SK-N-SH (cell line): ENCODE data around the gene MPC2. TPM values are rescaled to one million over a fixed set of nuclear protein-coding genes. Genes with fewer than 3 reads are reported as not detected.

Experiments used
- CTCF ChIA-PET: fragments of 300-600, 350-600 bp; formaldehyde crosslinking; extraction: SDS; loops from one replicate; lab custom pipeline; 2021; lab: Yijun Ruan, JAX
- POLR2A ChIA-PET: fragments of 350-600 bp; sonication (Branson Sonifier 250); formaldehyde crosslinking; extraction: SDS; loops from one replicate; lab custom pipeline; 2020; ENCODE audit warnings: antibody characterized with exemption, inconsistent platforms; lab: Yijun Ruan, JAX
- DNase-seq: peaks from one replicate; pipeline ENCODE4 v3.0.0; 2012
- H2AFZ ChIP-seq: fragments of 200-600 bp; sonication (generic); 2 replicates; pipeline ENCODE4 v1.8.1; 2016; ENCODE audit warnings: antibody characterized with exemption, mild to moderate bottlenecking, low read depth
- H3F3A ChIP-seq: fragments of 200-600 bp; sonication (generic); replicated peaks from 2 replicates; pipeline ENCODE3; 2016; ENCODE audit warnings: antibody characterized with exemption, mild to moderate bottlenecking; ENCODE audit not compliant: insufficient read depth
- H3K27ac ChIP-seq, 2 experiments: fragments of 200-500 bp in 1 of 2; fragments of 200-600 bp in 1 of 2; sonication (Bioruptor generic) in 1 of 2; sonication (generic), shearing (Covaris generic) in 1 of 2; 2 replicates each; pipeline versions ENCODE4 v1.5.1 to v1.6.1; 2014 to 2016; ENCODE audit warnings: low read depth in 2 of 2, inconsistent platforms in 1 of 2, low read length in 1 of 2, mild to moderate bottlenecking in 1 of 2, mixed read lengths in 1 of 2
- H3K27me3 ChIP-seq: fragments of 200-600 bp; sonication (generic), shearing (Covaris generic); 2 replicates; pipeline ENCODE4 v1.6.1; 2016; ENCODE audit warnings: mixed run types; ENCODE audit not compliant: insufficient read depth
- H3K36me3 ChIP-seq, 2 experiments: fragments of 200-500 bp in 1 of 2; fragments of 200-600 bp in 1 of 2; sonication (Bioruptor generic) in 1 of 2; sonication (generic) in 1 of 2; replicated peaks in 1 of 2; 2 replicates each; pipeline versions ENCODE3 to v1.5.1; 2014 to 2016; ENCODE audit warnings: low read length in 1 of 2, mild to moderate bottlenecking in 1 of 2; ENCODE audit not compliant: insufficient read depth in 2 of 2, control insufficient read depth in 1 of 2
- H3K4me1 ChIP-seq, 2 experiments: fragments of 200-500 bp in 1 of 2; fragments of 200-600 bp in 1 of 2; sonication (Bioruptor generic) in 1 of 2; sonication (generic), shearing (Covaris generic) in 1 of 2; 2 replicates each; pipeline versions ENCODE4 v1.5.1 to v1.6.1; 2014 to 2016; ENCODE audit warnings: low read depth in 1 of 2, low read length in 1 of 2, mixed run types in 1 of 2; ENCODE audit not compliant: insufficient read depth in 2 of 2, control insufficient read depth in 1 of 2
- H3K4me2 ChIP-seq: fragments of 200-600 bp; sonication (generic), shearing (Covaris generic); 2 replicates; pipeline ENCODE4 v1.6.1; 2017; ENCODE audit warnings: mixed run types
- H3K4me3 ChIP-seq, 2 experiments: fragments of 200-500 bp in 1 of 2; fragments of 200-600 bp in 1 of 2; sonication (Bioruptor generic) in 1 of 2; sonication (generic), shearing (Covaris generic) in 1 of 2; 2 replicates each; pipeline versions ENCODE4 v1.5.1 to v1.8.1; 2014 to 2016; ENCODE audit warnings: low read depth in 2 of 2, inconsistent platforms in 1 of 2, low read length in 1 of 2, mild to moderate bottlenecking in 1 of 2, mixed read lengths in 1 of 2, moderate library complexity in 1 of 2
- H3K79me2 ChIP-seq: fragments of 200-600 bp; sonication (generic); 2 replicates; pipeline ENCODE4 v1.8.1; 2017; ENCODE audit warnings: mild to moderate bottlenecking; ENCODE audit not compliant: insufficient read depth
- H3K9ac ChIP-seq: fragments of 200-600 bp; sonication (generic); 2 replicates; pipeline ENCODE4 v1.6.1; 2017; ENCODE audit warnings: mixed run types
- H3K9me2 ChIP-seq: fragments of 200-600 bp; sonication (generic); 2 replicates; pipeline ENCODE4 v1.6.1; 2017; ENCODE audit warnings: mixed run types
- H3K9me3 ChIP-seq: fragments of 200-600 bp; sonication (generic); 2 replicates; pipeline ENCODE4 v1.6.1; 2017; ENCODE audit warnings: mixed run types, mild to moderate bottlenecking, moderate library complexity
- H4K20me1 ChIP-seq: fragments of 200-600 bp; sonication (generic); 2 replicates; pipeline ENCODE4 v1.6.1; 2017; ENCODE audit warnings: mild to moderate bottlenecking, mixed run types; ENCODE audit not compliant: insufficient read depth
- CTCF ChIP-seq: fragments of 200-600 bp; sonication (generic); IDR thresholded peaks from 2 replicates; pipeline ENCODE4 v1.6.1; 2017; ENCODE audit warnings: antibody characterized with exemption, mild to moderate bottlenecking, moderate library complexity
- ELF1 ChIP-seq: IDR thresholded peaks from 2 replicates; pipeline ENCODE4 v1.4.0; 2012
- EP300 ChIP-seq, 2 experiments: IDR thresholded peaks; 2 replicates each; pipeline versions ENCODE4 v1.4.0 to v1.6.1; 2012; ENCODE audit warnings: borderline replicate concordance in 1 of 2, low read depth in 1 of 2, low read length in 1 of 2
- EZH2phosphoT487 ChIP-seq: fragments of 200-600 bp; sonication (generic); IDR thresholded peaks from 2 replicates; pipeline ENCODE4 v1.6.1; 2017; ENCODE audit warnings: low read depth, mixed run types, mild to moderate bottlenecking, antibody characterized with exemption, moderate library complexity, borderline replicate concordance
- GABPA ChIP-seq: IDR thresholded peaks from 2 replicates; pipeline ENCODE4 v1.4.0; 2012; ENCODE audit warnings: low read depth, mild to moderate bottlenecking
- GATA2 ChIP-seq: sonication (generic); formaldehyde crosslinking; IDR thresholded peaks from 2 replicates; pipeline ENCODE4 v1.5.0; 2020; ENCODE audit warnings: mild to moderate bottlenecking, missing genetic modification reagents
- JUND ChIP-seq: IDR thresholded peaks from 2 replicates; pipeline ENCODE4 v1.4.0; 2012
- MXI1 ChIP-seq: IDR thresholded peaks from 2 replicates; pipeline ENCODE4 v1.6.1; 2012; ENCODE audit warnings: mild to moderate bottlenecking, low read depth, low read length, improper control_type of control experiment
- NRF1 ChIP-seq: IDR thresholded peaks from 2 replicates; pipeline ENCODE4 v1.6.1; 2012; ENCODE audit warnings: low read depth, mild to moderate bottlenecking, low read length
- RAD21 ChIP-seq: IDR thresholded peaks from 2 replicates; pipeline ENCODE4 v1.6.1; 2012; ENCODE audit warnings: mild to moderate bottlenecking, low read length
- RFX5 ChIP-seq: IDR thresholded peaks from 2 replicates; pipeline ENCODE4 v1.6.1; 2012; ENCODE audit warnings: mild to moderate bottlenecking, improper control_type of control experiment, low read length
- RXRA ChIP-seq: IDR thresholded peaks from 2 replicates; pipeline ENCODE4 v1.4.0; 2012; ENCODE audit warnings: low read depth, mild to moderate bottlenecking, borderline replicate concordance
- SIN3A ChIP-seq: IDR thresholded peaks from 2 replicates; pipeline ENCODE4 v1.6.1; 2012; ENCODE audit warnings: low read depth, mild to moderate bottlenecking, low read length, moderate library complexity, borderline replicate concordance
- SMC3 ChIP-seq: IDR thresholded peaks from 2 replicates; pipeline ENCODE4 v1.6.1; 2012; ENCODE audit warnings: low read depth, low read length, improper control_type of control experiment
- ZBTB33 ChIP-seq: IDR thresholded peaks from 2 replicates; pipeline ENCODE4 v1.4.0; 2012; ENCODE audit warnings: low read depth, borderline replicate concordance
- WGBS: methylation state at CpG from one replicate; pipeline ENCODE4 v1.1.6; 2017; ENCODE audit warnings: low lambda C conversion rate; 5-methylcytosine and 5-hydroxymethylcytosine counted together
- polyA plus RNA-seq, 3 experiments: library from polyadenylated mRNA; depleted of rRNA; stranded (reverse); fragments of >200 nt; gene quantifications; 2 replicates each; pipeline ENCODE4 v1.2.3, GENCODE V29; 2012
- TF ChIP-seq, protein P1 (sequence below): fragments of 150-350 bp; IDR thresholded peaks from 2 replicates; pipeline ENCODE4 v1.6.1; 2016; ENCODE audit warnings: mild to moderate bottlenecking, low read depth, low read length
- TF ChIP-seq, protein P2 (sequence below): IDR thresholded peaks from 2 replicates; pipeline ENCODE4 v1.6.1; 2012; ENCODE audit warnings: mild to moderate bottlenecking, low read depth, low read length, moderate library complexity
- TF ChIP-seq, protein P3 (sequence below): IDR thresholded peaks from 2 replicates; pipeline ENCODE4 v1.4.0; 2012; ENCODE audit warnings: low read depth, borderline replicate concordance

The MPC2 gene
- polyA plus RNA-seq, 1 of the 3 experiments (the other 2 are of a cell fraction) = 15.9 TPM

DNA sequence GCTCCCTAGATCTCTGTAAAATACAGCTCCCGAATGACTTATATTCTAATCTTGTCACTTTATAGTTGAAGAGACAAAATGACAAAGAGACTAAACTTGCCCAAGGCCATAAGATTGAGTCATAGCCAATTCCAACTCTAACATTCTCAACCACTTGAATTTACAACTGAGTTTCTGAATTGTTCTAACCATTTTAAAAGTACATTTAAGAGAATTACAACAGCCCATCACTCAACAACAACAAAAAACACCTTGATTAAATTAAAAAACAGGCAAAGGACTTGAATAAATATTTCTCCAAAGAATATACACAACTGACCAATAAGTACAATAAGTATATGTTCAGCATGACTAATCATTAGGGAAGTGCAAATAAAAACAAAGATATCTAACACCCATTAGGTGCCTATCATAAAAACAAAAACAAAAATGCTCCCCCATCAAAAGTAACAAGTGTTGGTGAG, 14.2 kb downstream of the MPC2 start:
- 81% methylated on average over 1 of the region's 1 CpG for WGBS
- TF ChIP-seq, protein P1, sequence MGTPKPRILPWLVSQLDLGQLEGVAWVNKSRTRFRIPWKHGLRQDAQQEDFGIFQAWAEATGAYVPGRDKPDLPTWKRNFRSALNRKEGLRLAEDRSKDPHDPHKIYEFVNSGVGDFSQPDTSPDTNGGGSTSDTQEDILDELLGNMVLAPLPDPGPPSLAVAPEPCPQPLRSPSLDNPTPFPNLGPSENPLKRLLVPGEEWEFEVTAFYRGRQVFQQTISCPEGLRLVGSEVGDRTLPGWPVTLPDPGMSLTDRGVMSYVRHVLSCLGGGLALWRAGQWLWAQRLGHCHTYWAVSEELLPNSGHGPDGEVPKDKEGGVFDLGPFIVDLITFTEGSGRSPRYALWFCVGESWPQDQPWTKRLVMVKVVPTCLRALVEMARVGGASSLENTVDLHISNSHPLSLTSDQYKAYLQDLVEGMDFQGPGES = no peak
- no peak for TF ChIP-seq EZH2phosphoT487
- TF ChIP-seq JUND = no peak

GRCh38 chr1:167922023-167922422, 14.8 kb downstream of the MPC2 start:
- Histone ChIP-seq H4K20me1 (no peaks in the 10 kb centered on the region), H3K9ac (no peak overlapping the region), H3K27ac (no peak overlapping the region), H3K9me3 (no peaks in the 10 kb centered on the region), H2AFZ (no peak overlapping the region), H3K79me2 (peaks cover 13% of the 10 kb centered on the region; the same call in 1 of the 2 replicates), H3K36me3 (peaks cover 5 to 18% of the 10 kb centered on the region in 2 experiments), H3K4me2 (no peak overlapping the region), H3K4me3 (no peak overlapping the region), H3K4me1 (peaks cover 0 to 3% of the 10 kb centered on the region in 2 experiments; a peak in 3 of 4 replicates), H3K27me3 (no peaks in the 10 kb centered on the region), H3K9me2 (no peaks in the 10 kb centered on the region), H3F3A (peaks cover 7% of the 10 kb centered on the region)
- no peak for DNase-seq
- ChIA-PET POLR2A (no interaction called here), CTCF (interaction anchor here (0.8 kb wide), 1 partner anchor 162 kb away, joined by 3 read pairs; no protein-coding TSS in a partner anchor)
- TF ChIP-seq GATA2 (CRISPR knock-in tag) (no peak), ZBTB33 (no peak), RAD21 (no peak), GABPA (no peak), EP300 (IDR thresholded peaks at IDR 0.05; ENCODE audit: borderline replicate concordance in 1 of 2, low read depth in 1 of 2, low read length in 1 of 2) (no peak), RXRA (no peak), NRF1 (no peak), MXI1 (no peak), SMC3 (no peak), SIN3A (no peak), CTCF (no peak), EZH2phosphoT487 (no peak), RFX5 (no peak), ELF1 (no peak)
- TF ChIP-seq, protein P2, sequence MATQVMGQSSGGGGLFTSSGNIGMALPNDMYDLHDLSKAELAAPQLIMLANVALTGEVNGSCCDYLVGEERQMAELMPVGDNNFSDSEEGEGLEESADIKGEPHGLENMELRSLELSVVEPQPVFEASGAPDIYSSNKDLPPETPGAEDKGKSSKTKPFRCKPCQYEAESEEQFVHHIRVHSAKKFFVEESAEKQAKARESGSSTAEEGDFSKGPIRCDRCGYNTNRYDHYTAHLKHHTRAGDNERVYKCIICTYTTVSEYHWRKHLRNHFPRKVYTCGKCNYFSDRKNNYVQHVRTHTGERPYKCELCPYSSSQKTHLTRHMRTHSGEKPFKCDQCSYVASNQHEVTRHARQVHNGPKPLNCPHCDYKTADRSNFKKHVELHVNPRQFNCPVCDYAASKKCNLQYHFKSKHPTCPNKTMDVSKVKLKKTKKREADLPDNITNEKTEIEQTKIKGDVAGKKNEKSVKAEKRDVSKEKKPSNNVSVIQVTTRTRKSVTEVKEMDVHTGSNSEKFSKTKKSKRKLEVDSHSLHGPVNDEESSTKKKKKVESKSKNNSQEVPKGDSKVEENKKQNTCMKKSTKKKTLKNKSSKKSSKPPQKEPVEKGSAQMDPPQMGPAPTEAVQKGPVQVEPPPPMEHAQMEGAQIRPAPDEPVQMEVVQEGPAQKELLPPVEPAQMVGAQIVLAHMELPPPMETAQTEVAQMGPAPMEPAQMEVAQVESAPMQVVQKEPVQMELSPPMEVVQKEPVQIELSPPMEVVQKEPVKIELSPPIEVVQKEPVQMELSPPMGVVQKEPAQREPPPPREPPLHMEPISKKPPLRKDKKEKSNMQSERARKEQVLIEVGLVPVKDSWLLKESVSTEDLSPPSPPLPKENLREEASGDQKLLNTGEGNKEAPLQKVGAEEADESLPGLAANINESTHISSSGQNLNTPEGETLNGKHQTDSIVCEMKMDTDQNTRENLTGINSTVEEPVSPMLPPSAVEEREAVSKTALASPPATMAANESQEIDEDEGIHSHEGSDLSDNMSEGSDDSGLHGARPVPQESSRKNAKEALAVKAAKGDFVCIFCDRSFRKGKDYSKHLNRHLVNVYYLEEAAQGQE = no peak
- TF ChIP-seq, protein P3, sequence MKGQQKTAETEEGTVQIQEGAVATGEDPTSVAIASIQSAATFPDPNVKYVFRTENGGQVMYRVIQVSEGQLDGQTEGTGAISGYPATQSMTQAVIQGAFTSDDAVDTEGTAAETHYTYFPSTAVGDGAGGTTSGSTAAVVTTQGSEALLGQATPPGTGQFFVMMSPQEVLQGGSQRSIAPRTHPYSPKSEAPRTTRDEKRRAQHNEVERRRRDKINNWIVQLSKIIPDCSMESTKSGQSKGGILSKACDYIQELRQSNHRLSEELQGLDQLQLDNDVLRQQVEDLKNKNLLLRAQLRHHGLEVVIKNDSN = no peak

More for the DNA sequence above, 14.2 kb downstream of the MPC2 start:
- DNase-seq = no peak
- Histone ChIP-seq H2AFZ (no peak overlapping the region), H3K4me3 (no peak overlapping the region), H3K9me3 (no peaks in the 10 kb centered on the region), H3K36me3 (peaks cover 5 to 15% of the 10 kb centered on the region in 2 experiments), H3F3A (peaks cover 7% of the 10 kb centered on the region), H3K4me2 (no peak overlapping the region), H3K9me2 (no peaks in the 10 kb centered on the region), H3K79me2 (peaks cover 18% of the 10 kb centered on the region; the same call in 1 of the 2 replicates), H3K4me1 (peaks cover 0 to 3% of the 10 kb centered on the region in 2 experiments; a peak in 3 of 4 replicates), H3K27me3 (no peaks in the 10 kb centered on the region), H4K20me1 (no peaks in the 10 kb centered on the region), H3K27ac (no peak overlapping the region), H3K9ac (no peak overlapping the region)
- ChIA-PET CTCF (no interaction called here), POLR2A (no interaction called here)
